GM19372 (cell line): Measurements from ENCODE around the gene FLNB.

Experiments used
- ATAC-seq: cut with Tn5 transposase; IDR thresholded peaks from one replicate; pipeline ENCODE4 v1.9.1; 2021; ENCODE audit warnings: mild to moderate bottlenecking, low read depth, moderate library complexity; ENCODE audit not compliant: unreplicated experiment

The FLNB gene

GRCh38 chr3:58073301-58074108, 65.3 kb downstream of the FLNB start:
- no peak for ATAC-seq

DNA sequence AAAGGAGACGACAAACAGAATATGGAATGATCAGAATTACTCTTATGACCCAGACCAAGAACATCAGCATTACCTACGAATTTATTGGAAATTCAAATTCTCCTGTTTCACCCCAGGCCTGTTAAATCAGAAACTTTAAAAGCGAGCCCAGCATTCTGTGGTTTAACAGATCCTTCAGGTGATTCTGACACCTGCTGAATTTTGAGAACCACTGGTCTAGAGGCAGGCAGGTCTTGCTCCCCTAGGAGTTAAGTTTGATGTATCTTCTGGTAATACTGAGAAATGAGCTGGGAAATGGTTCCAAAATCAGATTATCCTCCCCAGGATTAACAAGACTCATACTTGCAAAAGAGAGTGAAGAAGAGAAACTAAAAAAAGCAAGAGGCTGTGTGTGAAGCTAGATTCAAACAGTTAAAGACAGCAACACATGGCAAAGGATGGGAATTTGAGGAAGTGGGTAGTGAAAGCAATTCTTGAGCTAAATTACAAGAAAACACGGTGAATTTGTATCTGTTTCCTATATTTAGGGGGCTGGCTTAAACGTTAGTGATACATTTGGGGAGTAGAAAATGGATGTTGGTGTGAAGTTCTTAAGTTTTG, 66.0 kb downstream of the FLNB start:
- ATAC-seq = no peak

DNA sequence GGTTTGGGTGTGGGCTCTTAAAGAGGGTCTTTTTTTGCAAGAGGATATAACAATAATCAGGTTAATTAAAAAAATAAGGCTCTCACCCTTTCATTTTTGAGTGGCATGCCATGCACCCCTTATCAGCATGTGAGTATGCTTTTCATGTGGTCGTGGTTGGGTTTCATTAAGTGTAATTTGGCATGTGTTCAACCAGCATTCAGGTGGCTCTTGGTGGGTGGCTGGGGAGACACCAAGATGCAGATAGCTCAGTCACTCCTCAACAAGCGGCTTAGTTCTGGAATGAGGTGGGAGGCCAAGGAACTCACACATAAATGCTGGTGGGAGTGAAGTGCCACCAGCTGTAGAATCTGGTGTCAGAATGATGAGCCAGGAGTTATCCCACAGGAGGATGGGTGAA, 66.8 kb downstream of the FLNB start:
- ATAC-seq = no peak

GRCh38 chr3:58077596-58078285, 69.5 kb downstream of the FLNB start:
- ATAC-seq = no peak

DNA sequence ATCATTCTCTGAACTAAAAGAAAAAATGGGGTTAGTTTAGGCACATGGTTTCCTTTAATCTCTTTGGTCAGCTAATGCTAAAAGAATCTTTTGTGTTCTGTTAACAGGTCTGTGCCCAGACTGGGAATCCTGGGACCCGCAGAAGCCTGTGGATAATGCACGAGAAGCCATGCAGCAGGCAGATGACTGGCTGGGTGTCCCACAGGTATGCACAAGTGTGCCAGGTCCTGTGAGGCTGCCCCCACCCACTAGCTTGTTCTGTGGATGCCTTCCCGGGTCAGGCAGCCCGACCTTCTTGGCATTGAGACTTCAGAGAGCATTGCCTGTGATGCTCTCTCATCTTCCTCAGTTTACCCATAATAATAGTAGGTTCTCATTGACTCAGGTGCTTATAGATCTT, 70.4 kb downstream of the FLNB start:
- ATAC-seq = no peak

GRCh38 chr3:58079773-58080172, 71.6 kb downstream of the FLNB start:
- ATAC-seq = no peak

DNA sequence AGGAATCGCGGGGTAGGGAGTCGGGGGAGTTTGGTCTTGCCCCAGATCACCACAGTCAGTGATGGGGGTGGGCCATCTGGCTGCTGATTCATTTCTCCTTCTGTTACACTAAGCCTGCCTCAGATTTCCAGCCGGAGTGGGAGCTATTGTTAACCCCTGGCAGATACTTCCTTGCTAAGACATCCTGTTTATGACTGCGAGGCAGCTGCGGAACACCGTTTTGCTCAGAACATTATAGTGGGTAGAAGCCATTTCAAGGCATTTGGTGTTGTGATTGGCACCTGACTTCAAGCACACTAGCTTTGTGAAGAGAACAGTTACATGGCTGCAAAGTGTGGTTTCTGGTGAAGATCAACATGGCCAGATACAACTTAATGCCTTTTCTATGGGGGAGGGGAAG, 73.8 kb downstream of the FLNB start:
- no peak for ATAC-seq

DNA sequence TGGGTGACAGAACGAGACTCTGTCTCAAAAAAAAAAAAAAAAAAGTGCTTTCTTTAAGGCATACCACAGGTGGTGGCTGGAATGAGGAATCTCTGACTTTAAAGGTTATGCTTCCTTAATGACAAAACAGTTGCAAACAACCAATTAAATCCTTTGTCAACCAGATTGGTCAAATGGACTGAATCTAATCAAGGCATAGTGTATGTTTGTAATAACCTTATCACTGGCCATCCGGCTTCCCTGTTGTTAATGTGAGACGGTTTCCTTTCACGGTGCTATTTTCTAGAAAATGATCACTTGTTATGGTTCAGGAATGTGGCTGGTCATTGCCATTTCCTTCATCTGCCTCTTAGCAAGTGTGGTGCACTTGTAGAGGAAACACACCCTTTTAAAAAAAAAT, 75.9 kb downstream of the FLNB start:
- no peak for ATAC-seq

DNA sequence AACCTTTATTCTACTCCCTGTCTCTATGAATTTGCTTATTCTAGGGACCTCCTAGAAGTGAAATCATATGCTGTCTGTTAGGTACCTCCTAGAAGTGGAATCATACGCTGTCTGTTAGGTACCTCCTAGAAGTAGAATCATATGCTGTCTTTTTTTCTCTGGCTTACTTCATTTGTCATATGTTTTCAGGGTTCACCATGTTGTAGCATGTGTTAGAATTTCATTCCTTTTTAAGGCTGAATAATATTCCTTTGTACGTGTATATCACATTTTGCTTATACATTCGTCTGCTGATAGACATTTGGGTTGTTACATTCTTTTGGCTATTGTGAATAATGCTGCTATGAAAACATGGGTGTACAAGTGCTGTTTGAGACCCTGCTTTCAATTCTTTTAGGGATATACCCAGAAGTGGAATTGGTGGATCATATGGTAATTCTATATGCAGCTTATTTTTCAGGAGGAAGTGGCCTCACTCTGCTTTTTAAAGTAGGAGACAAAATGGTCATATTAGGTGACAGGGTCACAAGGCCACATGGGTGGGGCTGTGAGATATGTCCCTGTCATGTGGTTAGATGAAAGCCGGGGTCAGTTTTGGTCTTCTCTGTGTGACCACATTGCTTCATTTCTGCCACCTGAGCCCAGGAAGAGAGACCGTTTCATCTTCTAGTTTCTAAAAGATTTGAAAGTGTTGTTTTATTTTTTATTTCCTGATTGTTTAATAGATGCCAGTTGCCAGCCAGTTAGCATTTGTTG, 76.7 kb downstream of the FLNB start:
- ATAC-seq = peak; percentile 95

- no peak for ATAC-seq
Measured at GRCh38 chr3:58085616-58086015, 77.4 kb downstream of the FLNB start.

- no peak for ATAC-seq
Measured at GRCh38 chr3:58088501-58088900, 80.3 kb downstream of the FLNB start.

DNA sequence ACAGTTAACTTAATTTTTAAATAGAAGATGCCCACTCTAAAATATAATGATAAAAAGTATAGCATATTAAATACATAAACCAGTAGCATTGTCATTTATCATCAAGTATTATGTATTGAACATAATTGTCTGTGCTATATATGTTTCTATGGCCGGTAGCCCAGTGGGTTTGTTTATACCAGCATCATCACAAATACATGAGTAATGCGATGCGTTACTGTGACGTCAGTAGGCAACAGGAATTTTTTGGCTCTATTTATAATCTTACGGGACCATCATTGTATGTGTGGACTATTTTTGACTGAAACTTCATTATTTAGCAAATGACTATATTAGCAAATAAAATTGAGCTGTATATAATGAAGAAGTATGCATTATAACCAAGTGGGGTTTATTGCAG, 82.1 kb downstream of the FLNB start:
- no peak for ATAC-seq

- no peak for ATAC-seq
Measured at GRCh38 chr3:58092521-58092920, 84.3 kb downstream of the FLNB start.

DNA sequence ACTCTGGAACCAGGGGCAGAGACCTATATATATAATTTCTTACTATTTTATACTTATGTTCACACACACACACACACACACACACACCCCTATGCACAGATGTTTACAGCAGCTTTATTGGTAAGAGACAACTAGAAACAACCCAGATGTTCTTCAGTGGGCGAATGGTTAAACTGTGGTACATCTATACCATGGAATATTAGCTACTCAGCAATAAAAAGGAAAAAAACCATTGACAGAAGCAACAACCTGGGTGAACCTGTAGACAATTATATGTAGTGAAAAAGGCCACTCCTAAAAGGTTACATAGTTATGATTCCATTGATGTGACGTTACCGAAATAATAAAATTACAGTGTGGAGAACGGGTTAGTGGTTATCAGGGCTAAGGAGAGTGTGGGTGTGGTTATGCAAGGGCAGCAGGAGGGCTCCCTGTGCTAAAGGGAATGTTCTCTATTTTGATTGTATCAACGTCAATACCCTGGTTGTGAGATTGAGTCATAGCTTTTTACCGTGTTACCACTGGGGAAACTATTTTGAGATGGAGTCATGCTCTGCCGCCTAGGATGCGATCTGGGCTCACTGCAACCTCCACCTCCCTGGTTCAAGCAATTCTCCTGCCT, 85.5 kb downstream of the FLNB start:
- ATAC-seq = no peak

DNA sequence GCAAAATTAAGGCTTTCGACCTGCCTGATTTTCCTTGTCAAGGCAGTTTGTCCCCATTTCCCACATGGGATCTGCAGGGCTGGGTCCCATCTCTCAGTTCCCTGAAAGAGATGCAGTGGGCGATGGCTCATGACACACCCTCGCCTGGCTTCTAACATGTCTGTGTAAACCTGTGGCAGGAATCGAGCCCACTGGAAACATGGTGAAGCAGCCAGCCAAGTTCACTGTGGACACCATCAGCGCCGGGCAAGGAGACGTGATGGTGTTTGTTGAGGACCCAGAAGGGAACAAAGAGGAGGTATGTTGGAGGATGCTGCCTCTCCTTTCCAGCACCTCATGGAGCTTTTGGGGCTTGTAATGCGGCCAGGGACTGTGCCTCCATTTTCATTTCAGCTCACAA, 86.4 kb downstream of the FLNB start:
- no peak for ATAC-seq

- no peak for ATAC-seq
Measured at GRCh38 chr3:58095603-58096138, 87.4 kb downstream of the FLNB start.

GRCh38 chr3:58098531-58098930, 90.3 kb downstream of the FLNB start:
- no peak for ATAC-seq

DNA sequence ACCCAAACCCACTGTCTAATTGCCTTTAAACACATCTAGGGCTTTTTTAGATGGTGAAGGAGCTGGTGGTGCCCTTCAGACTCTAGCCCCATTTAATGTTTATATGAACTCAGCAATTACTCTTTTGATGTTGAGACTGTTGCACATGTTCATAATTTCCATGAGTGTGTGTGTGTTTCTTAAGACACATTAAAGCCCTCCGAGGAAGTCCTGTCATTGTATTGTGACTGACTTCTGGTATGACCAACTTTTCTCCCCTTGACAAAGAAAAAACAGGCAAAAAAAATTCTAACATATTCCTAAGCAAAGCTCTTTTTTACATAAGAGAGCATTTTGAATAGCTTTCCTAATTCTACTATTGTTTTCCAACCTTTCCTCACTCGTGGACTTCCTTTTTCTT, 91.6 kb downstream of the FLNB start:
- no peak for ATAC-seq

- no peak for ATAC-seq
Measured at GRCh38 chr3:58101499-58102389, 93.5 kb downstream of the FLNB start.
